BJ (cell line): Measurements from ENCODE around the gene ZBTB39. TPM values are rescaled to one million over a fixed set of nuclear protein-coding genes. Genes with fewer than 3 reads are reported as not detected.

Source experiments
- CTCF ChIA-PET: fragments of 350-600 bp; formaldehyde crosslinking; extraction: SDS; loops from one replicate; lab custom pipeline; 2021; ENCODE audit warnings: antibody characterized with exemption, inconsistent platforms; lab: Yijun Ruan, JAX
- POLR2A ChIA-PET: fragments of 300-600 bp; sonication (Branson Sonifier 250); formaldehyde crosslinking; extraction: SDS; loops from one replicate; lab custom pipeline; 2021; ENCODE audit warnings: antibody characterized with exemption; lab: Charles Lee
- DNase-seq: peaks from one replicate; pipeline ENCODE4 v3.0.0-alpha.2; 2011; ENCODE audit warnings: low read depth
- H3K27me3 ChIP-seq: 2 replicates; pipeline ENCODE4 v1.6.0; 2011; ENCODE audit warnings: low read length; ENCODE audit not compliant: control insufficient read depth, insufficient read depth
- H3K36me3 ChIP-seq: 2 replicates; pipeline ENCODE4 v1.5.1; 2011; ENCODE audit warnings: low read length; ENCODE audit not compliant: control insufficient read depth, insufficient read depth
- H3K4me3 ChIP-seq: 2 replicates; pipeline ENCODE4 v1.5.1; 2011; ENCODE audit warnings: low read depth, mild to moderate bottlenecking, control low read depth, low read length
- polyA plus RNA-seq: library from polyadenylated mRNA; depleted of rRNA; stranded (reverse); fragments of >200 nt; gene quantifications from 2 replicates; pipeline ENCODE4 v1.2.3, GENCODE V29; 2011
- TF ChIP-seq, protein P1 (sequence below): IDR thresholded peaks from 2 replicates; pipeline ENCODE4 v1.5.1; 2011; ENCODE audit warnings: low read depth, mild to moderate bottlenecking, control low read depth, inconsistent platforms, low read length, moderate library complexity; ENCODE audit not compliant: insufficient read depth

ZBTB39 gene
- polyA plus RNA-seq, 1 experiment: 4.2 TPM

DNA sequence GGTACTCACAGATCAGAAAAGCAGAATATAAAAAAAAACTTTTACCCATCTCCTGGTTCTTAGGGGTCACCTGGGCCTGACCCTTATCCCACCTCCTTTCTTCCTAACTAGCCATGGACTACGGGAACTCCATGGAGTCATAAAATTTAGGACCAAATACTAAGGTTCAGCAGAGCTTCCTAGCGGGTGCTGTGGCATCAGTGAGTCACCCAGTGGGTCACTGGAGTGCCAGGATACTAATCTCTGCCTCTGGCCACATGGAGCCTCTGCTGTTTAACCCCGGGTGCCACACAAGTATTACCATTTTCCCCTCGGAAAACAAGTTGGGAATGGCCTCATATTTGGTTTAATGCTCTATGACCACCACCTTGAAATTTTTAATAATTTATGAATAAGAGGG lies 6.9 kb downstream of the ZBTB39 start:
- H3K36me3 ChIP-seq: peaks cover 16% of the 10 kb centered on the region
- TF ChIP-seq, protein P1, sequence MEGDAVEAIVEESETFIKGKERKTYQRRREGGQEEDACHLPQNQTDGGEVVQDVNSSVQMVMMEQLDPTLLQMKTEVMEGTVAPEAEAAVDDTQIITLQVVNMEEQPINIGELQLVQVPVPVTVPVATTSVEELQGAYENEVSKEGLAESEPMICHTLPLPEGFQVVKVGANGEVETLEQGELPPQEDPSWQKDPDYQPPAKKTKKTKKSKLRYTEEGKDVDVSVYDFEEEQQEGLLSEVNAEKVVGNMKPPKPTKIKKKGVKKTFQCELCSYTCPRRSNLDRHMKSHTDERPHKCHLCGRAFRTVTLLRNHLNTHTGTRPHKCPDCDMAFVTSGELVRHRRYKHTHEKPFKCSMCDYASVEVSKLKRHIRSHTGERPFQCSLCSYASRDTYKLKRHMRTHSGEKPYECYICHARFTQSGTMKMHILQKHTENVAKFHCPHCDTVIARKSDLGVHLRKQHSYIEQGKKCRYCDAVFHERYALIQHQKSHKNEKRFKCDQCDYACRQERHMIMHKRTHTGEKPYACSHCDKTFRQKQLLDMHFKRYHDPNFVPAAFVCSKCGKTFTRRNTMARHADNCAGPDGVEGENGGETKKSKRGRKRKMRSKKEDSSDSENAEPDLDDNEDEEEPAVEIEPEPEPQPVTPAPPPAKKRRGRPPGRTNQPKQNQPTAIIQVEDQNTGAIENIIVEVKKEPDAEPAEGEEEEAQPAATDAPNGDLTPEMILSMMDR: no peak
- ChIA-PET POLR2A (interaction anchor here (0.6 kb wide), 1 partner anchor 140 kb away, joined by 4 read pairs; no protein-coding TSS in a partner anchor), CTCF (interaction anchor here (0.8 to 11.4 kb wide), 7 partner anchors 9 to 259 kb away, joined by 3 to 220 read pairs (median 4); partner anchors contain the start of gene HSD17B6)
- no peaks in the 10 kb centered on the region for H3K27me3 ChIP-seq
- no peak for DNase-seq
- H3K4me3 ChIP-seq: no peak overlapping the region

DNA sequence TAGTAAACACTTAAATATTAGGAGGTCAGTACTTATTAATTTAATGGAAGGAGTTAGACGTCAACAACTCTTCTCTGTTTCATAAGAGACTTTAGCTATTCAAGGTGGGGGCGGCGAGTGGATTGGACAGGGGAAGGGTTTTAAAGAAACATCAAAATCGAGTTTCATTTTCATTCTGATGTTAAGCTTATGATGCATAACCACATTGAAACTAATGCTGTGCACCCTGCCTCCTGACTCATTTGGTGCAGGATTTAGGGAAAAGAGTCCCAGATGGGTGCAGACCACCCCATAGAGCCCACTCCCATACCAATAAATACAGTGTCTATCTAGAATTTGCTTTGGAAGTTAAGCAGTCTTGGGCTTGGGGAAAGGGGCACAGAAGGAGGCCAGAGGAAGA lies 7.4 kb downstream of the ZBTB39 start:
- TF ChIP-seq, protein P1: no peak
- Histone ChIP-seq H3K36me3 (peaks cover 13% of the 10 kb centered on the region), H3K4me3 (no peak overlapping the region), H3K27me3 (no peaks in the 10 kb centered on the region)
- DNase-seq: no peak
- ChIA-PET CTCF (interaction anchor here (1.2 to 11.4 kb wide), 5 partner anchors 9 to 239 kb away, joined by 3 to 220 read pairs (median 5); partner anchors contain the start of gene HSD17B6), POLR2A (interaction anchor here (0.6 kb wide), 1 partner anchor 141 kb away, joined by 4 read pairs; no protein-coding TSS in a partner anchor)

DNA sequence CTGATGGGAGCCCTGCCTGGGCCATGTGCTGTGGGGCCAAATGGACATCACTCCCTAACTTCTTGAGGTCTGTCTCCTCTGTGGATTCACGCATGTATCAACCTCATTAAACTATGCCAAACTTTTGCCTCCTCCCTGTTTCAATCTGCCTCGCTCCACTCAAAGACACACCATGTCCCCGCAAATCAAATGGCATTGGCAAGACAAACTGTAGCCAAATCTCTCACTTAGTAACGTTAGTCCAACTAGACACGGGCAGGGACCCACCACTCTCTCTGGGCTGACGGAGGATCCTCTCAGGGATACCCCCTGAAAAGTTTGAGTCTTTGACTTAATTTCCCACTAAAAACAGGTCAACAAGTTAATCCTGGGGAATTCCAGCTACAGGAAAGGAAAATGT lies 8.0 kb downstream of the ZBTB39 start:
- H3K27me3 ChIP-seq: no peaks in the 10 kb centered on the region
- H3K4me3 ChIP-seq: no peak overlapping the region
- DNase-seq: no peak
- H3K36me3 ChIP-seq: peaks cover 10% of the 10 kb centered on the region
- TF ChIP-seq, protein P1: no peak
- ChIA-PET CTCF (interaction anchor here (0.6 to 11.4 kb wide), 5 partner anchors 10 to 253 kb away, joined by 3 to 220 read pairs (median 5); partner anchors contain the start of gene HSD17B6), POLR2A (no interaction called here)

GRCh38 chr12:56996793-56997545 lies 9.4 kb downstream of the ZBTB39 start:
- POLR2A ChIA-PET: no interaction called here
- no peak overlapping the region for H3K4me3 ChIP-seq

More at GRCh38 chr12:56996793-56997545, 9.4 kb downstream of the ZBTB39 start:
- no peak for DNase-seq
- TF ChIP-seq, protein P1: no peak
- peaks cover under 1% of the 10 kb centered on the region; the same call in 1 of the 2 replicates for H3K36me3 ChIP-seq
- no peaks in the 10 kb centered on the region for H3K27me3 ChIP-seq
- CTCF ChIA-PET: interaction anchor here (1.0 to 11.4 kb wide), 3 partner anchors 9 to 237 kb away, joined by 4 to 220 read pairs (median 56); partner anchors contain the start of genes HSD17B6 and ZBTB39
